ENCODE data around the gene MAP4K4.

The MAP4K4 gene

GRCh38 chr2:101710036-101710435, 12.5 kb downstream of the MAP4K4 start:
- no peak overlapping the region for H3K4me3 ChIP-seq (ENCODE audit: low read depth, low read length)
- no peak for TF ChIP-seq CTCF (IDR thresholded peaks at IDR 0.05; ENCODE audit: low read depth, low read length)

DNA sequence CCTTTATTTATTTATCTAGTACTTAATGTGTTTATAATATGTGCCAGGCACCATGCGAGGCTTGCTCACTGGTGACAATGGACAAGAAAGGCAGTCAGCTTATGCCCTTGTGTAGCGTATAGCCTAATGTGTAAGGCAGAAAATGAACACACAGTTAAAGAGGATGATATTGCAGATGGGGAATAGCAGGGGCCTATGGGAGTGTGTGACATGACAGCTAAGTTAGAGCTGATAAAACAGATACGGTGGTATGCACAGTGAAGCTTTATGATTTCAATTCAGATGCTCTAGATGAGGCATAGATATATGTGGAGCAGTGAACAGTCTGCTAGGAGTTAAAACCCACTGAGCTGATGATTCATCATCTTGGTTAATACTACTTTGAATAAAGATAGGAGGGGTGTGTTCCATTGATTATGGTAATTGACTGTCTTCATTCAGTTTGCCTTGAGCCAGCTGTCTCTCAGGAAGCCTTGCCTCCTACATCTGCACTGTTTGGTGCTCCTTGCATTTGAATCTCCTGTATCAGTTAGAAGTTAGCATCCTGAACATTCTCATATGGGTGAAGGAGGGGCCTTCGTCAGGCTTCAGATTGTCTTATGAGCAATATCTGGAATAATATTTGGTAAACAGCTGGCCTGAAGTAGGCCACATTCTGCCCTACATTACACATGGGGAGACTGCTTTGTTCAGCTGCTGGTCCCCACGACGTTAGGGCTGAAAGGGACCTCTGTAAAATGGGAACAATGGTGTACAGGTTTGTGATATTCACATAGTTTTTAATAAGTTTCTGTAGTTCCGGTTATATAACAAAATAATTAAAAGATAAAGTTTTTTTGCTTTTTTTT, 13.2 kb downstream of the MAP4K4 start:
- no peak overlapping the region for H3K4me3 ChIP-seq (ENCODE audit: low read depth, low read length)
- TF ChIP-seq CTCF (IDR thresholded peaks at IDR 0.05; ENCODE audit: low read depth, low read length), result no peak

DNA sequence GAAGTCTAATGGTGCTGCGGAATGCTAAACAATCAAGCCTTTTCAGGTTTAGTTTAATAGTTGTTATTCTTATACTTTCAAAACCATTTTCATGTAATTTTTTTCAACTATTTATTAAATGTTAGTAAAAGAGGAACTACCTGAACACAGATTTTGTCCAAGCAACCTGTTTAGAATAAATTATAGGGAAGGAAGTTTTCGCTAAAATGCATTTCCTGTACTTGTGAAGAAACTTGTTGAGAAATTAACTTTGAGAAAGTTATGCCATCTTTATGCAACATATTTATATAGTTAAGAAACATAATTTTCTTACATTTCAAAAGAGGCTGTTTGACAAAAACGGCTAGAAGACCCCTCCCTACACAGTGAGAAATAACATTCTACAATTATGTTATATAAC, 16.6 kb downstream of the MAP4K4 start:
- no peak overlapping the region for H3K4me3 ChIP-seq (ENCODE audit: low read depth, low read length)
- no peak for TF ChIP-seq CTCF (IDR thresholded peaks at IDR 0.05; ENCODE audit: low read depth, low read length)

GRCh38 chr2:101717071-101717845, 19.8 kb downstream of the MAP4K4 start:
- TF ChIP-seq CTCF (IDR thresholded peaks at IDR 0.05; ENCODE audit: low read depth, low read length), result no peak

DNA sequence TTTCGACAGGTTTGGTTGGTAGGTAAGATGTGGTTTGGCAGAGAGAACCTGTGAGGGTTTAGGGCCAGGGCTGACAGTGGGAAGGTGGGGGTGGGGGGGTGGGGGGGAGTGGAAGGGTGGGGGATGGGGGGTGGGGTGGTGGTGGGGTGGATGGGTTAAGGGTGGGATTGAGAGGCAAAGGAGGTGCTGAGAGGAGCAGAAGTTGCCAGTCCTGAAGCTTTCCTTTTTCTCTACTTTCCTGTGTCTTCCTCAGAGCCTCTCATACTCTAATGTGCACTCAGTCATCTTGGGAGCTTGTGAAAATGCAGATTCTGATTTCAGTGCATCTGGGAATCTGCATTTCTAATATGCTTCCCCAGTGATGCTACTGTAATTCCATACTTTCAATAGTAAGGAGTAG, 21.0 kb downstream of the MAP4K4 start:
- TF ChIP-seq CTCF (IDR thresholded peaks at IDR 0.05; ENCODE audit: low read depth, low read length), result no peak
- H3K4me3 ChIP-seq (ENCODE audit: low read depth, low read length), result no peak overlapping the region

More at GRCh38 chr2:101717071-101717845, 19.8 kb downstream of the MAP4K4 start:
- no peak overlapping the region for H3K4me3 ChIP-seq (ENCODE audit: low read depth, low read length)

DNA sequence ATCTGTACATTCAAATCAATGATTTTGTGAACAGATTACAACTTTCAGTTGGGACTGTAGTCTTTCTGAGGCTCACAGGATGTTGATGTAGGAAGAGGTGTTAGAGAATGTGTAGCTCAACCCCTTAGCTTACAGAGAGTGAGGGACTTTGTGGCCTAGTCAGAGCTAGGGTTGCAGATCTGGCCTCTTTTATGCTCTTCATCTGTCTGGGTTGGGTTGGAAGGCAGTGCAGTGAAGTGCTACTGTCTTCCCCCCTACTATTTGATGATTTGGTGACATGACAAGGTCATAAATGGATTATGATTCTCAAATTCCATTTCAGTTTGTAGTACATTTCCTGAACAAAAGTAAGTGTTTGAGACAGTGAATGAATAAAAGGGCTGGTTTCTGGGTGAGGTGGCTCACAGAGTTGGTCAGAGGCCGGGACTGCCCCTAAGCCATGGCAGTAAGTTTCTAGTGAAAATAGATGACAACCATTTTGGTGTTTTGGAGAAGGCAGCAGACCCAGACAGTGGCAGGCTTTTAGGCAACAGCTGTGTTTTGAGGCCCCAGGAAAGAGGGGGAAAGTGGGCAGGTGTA, 21.6 kb downstream of the MAP4K4 start:
- TF ChIP-seq CTCF (IDR thresholded peaks at IDR 0.05; ENCODE audit: low read depth, low read length), result no peak
- no peak overlapping the region for H3K4me3 ChIP-seq (ENCODE audit: low read depth, low read length)
